ENCODE measurements around the gene CNST.

GRCh38 chr1:246711548-246712003 lies 145.3 kb downstream of the CNST start:
- no peak for TF ChIP-seq CTCF (IDR thresholded peaks at IDR 0.05)
- no peak for TF ChIP-seq POLR2A (IDR thresholded peaks at IDR 0.05)
